Raji (cell line): ENCODE data around the gene LATS2.

Source experiments
- POLR2A ChIP-seq: IDR thresholded peaks from 2 replicates; pipeline ENCODE4 v1.6.1; 2011; ENCODE audit warnings: low read depth, low read length, control low read depth; ENCODE audit not compliant: insufficient read depth

Gene LATS2

DNA sequence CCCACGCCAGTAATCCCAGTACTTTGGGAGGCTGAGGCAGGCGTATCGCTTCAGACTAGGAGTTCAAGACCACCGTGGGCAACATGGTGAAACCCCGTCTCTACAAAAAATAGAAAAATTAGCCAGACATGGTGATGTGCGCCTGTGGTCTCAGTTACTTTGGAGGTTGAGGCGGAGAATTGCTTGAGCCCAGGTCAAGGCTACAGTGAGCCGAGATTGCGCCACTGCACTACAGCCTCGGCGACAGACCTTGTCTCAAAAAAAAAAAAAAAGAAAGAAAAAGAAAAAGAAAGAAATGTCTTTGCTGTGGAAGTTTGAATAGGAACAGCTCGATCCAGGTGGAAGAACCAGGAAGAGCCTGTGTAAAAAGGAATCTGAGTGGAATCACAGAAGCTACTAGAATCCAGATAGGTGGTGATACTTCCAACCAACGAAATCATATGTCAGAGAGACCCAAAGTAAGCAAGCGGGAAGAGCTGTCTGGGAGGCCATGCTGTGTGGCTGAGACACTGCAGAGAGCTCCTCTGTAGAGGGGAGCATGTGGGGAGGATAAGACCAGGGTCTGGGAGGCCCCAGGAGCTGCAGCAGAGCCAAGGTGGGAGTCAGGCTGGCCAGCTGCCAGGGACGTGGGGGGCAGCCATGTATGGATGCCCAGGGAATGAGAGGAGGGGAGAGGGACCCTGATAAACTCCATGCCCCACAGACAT, 21.1 kb downstream of the LATS2 start:
- TF ChIP-seq POLR2A: no peak

- TF ChIP-seq POLR2A: no peak
Observed at GRCh38 chr13:21039097-21039800, 22.1 kb downstream of the LATS2 start.

GRCh38 chr13:21037656-21038055, 23.7 kb downstream of the LATS2 start:
- no peak for TF ChIP-seq POLR2A

GRCh38 chr13:21035498-21035897, 25.9 kb downstream of the LATS2 start:
- TF ChIP-seq POLR2A: no peak

GRCh38 chr13:21034603-21035191, 26.7 kb downstream of the LATS2 start:
- TF ChIP-seq POLR2A: no peak

DNA sequence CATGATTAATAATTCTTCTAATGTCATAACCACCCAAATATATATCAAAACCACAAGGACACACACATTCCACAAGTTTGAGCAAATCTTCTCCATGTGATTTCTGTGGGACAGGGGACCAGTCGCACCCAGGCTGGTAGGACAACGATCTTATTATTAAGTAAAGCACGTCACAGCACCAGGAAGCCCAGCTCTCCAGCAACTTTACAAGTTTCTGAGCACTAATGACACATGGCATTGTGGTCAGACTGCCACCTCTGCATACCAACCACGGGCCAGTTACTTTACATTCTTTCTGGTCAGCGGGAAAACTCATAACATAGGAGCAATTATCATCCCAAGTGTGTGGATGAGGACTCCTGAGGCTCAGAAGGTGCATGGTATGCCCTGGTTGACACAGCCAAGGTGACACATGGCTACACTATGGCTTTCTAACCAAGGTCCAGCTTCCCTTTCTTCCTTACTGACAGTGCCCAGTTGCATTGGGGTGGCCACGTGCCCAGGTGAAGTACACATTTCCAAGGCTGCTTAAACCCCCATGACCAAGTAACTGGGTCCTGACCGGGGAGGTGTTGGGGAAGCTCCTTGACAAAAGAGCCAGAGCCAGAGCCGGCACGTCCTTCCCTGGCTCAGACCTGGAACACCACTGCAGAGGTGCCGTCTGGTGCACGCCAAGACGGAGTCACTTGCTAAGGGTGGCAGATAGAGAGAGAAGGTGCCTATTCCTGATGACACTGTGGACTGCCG, 27.4 kb downstream of the LATS2 start:
- TF ChIP-seq POLR2A: no peak

DNA sequence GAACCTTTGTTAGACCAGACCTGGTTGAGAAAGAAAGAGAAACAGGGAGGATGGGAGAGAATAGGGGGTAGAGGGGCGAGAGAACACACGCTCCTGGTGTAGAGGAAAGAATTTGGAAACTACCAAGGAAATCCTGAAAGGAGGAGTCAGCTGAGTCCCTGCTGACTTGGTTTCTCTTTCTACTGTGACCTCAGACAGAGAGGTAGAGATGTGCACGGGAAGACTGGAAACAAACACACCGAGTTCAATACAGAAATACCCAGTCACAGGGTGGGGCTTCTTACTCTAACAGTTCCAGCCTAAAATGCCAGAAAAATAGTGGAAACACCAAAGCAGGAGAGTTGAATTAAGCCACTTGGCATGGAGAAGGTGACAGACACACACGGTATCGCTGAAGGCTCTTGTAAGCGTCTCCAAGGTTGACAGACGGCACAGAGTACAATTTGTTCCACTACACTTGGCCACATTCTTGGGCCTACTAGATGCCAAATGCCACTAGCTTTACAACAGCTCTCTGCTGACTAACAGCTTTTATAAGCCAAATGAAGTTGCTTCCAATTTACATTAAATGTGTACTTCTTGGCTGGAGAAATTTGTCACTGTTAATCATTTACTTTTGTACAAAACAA, 28.1 kb downstream of the LATS2 start:
- no peak for TF ChIP-seq POLR2A

DNA sequence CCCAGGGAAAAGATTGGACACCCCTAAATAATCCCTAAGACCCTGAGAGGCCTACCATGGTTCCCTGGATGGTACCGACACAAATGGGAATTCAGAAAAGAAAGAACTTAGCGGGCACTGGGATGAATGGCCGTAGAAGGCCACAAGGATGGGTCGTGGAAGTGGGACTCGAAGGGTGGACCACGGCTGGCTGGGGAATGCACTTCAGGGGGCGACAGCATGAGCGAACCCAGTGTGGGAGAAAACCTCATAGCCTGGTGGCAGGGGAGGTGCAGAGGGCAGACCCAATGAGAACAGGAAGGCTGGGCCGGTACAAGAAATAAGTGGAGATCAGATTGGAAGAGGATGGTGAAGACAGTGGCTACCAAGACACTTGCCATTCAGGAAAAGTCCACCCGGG, 28.7 kb downstream of the LATS2 start:
- no peak for TF ChIP-seq POLR2A

GRCh38 chr13:21031594-21032275, 29.7 kb downstream of the LATS2 start:
- TF ChIP-seq POLR2A: no peak

GRCh38 chr13:21025539-21025938, 35.8 kb downstream of the LATS2 start:
- TF ChIP-seq POLR2A: no peak

- no peak for TF ChIP-seq POLR2A
Observed at GRCh38 chr13:21022056-21022979, 39.1 kb downstream of the LATS2 start.

DNA sequence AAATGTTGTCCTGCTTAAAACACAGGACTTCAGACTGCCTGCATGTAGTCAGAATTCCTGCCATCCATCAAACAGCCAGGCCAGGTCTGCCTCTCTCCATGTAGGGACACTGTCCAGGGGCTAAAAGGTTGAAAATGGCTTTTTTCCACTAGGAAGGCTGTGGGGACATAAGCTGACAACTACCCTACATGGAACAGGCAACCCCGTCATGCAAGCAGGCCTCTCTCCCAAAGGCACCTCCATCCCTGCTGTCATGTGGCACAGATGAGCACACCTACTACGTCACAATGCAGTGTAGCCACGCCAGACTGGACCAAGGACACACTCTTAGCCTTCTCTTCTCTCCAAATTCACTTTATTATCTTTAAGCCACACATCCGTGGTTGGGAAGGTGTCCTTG, 40.8 kb downstream of the LATS2 start:
- no peak for TF ChIP-seq POLR2A

GRCh38 chr13:21020176-21020575, 41.2 kb downstream of the LATS2 start:
- TF ChIP-seq POLR2A: no peak
